Common myeloid progenitor, CD34-positive (primary cell): Measurements from ENCODE around the gene GNG11.

Source experiments
- CTCF ChIA-PET: fragments of 350-600 bp; sonication (Branson Sonifier 250); formaldehyde crosslinking; loops from one replicate; lab custom pipeline; 2021; ENCODE audit warnings: antibody characterized with exemption; lab: Charles Lee
- POLR2A ChIA-PET: fragments of 350-600 bp; sonication (Branson Sonifier 250); formaldehyde crosslinking; loops from one replicate; lab custom pipeline; 2021; ENCODE audit warnings: antibody characterized with exemption; lab: Charles Lee
- DNase-seq, 3 donors: peaks; one replicate each; pipeline versions ENCODE4 v3.0.0 to v3.0.0-alpha.2; 2013
- H3K27ac ChIP-seq, 2 experiments: 1 replicate in 1 of 2; 2 replicates in 1 of 2; pipeline ENCODE4 v1.7.0; 2013; ENCODE audit warnings: inconsistent platforms in 2 of 2, low read length in 2 of 2, mild to moderate bottlenecking in 2 of 2, low read depth in 1 of 2, moderate library complexity in 1 of 2; ENCODE audit not compliant: severe bottlenecking in 2 of 2, insufficient read depth in 1 of 2, poor library complexity in 1 of 2
- H3K27me3 ChIP-seq, 5 experiments: replicated peaks in 2 of 5; 1 replicate in 3 of 5; 2 replicates in 2 of 5; pipeline versions ENCODE4 v1.6.1 to v1.7.0; 2013; ENCODE audit warnings: low read length in 4 of 5, mild to moderate bottlenecking in 2 of 5, moderate library complexity in 2 of 5, inconsistent platforms in 1 of 5; ENCODE audit not compliant: insufficient read depth in 5 of 5, control insufficient read depth in 4 of 5
- H3K36me3 ChIP-seq, 4 experiments: 1 replicate in 2 of 4; 2 replicates in 2 of 4; pipeline versions ENCODE4 v1.6.1 to v1.7.0; 2013; ENCODE audit warnings: low read length in 3 of 4, control low read depth in 1 of 4, mild to moderate bottlenecking in 1 of 4; ENCODE audit not compliant: control insufficient read depth in 4 of 4, insufficient read depth in 4 of 4
- H3K4me1 ChIP-seq, 4 experiments: 1 replicate in 3 of 4; 2 replicates in 1 of 4; pipeline versions ENCODE4 v1.6.1 to v1.7.1; 2013; ENCODE audit warnings: low read length in 3 of 4, mild to moderate bottlenecking in 3 of 4, control low read depth in 1 of 4, inconsistent platforms in 1 of 4, moderate library complexity in 1 of 4; ENCODE audit not compliant: control insufficient read depth in 4 of 4, insufficient read depth in 4 of 4; ENCODE audit errors: control extremely low read depth in 1 of 4
- H3K4me3 ChIP-seq, 7 experiments: 1 replicate in 4 of 7; 2 replicates in 3 of 7; pipeline versions ENCODE4 v1.5.1 to v1.7.0; 2013; ENCODE audit warnings: mild to moderate bottlenecking in 7 of 7, low read length in 6 of 7, moderate library complexity in 6 of 7, inconsistent platforms in 2 of 7, low read depth in 2 of 7, control low read depth in 1 of 7; ENCODE audit not compliant: insufficient read depth in 4 of 7, control insufficient read depth in 1 of 7; ENCODE audit errors: extremely low read depth in 1 of 7
- H3K9me3 ChIP-seq, 5 experiments: 1 replicate in 4 of 5; 2 replicates in 1 of 5; pipeline versions ENCODE4 v1.6.1 to v1.7.1; 2013; ENCODE audit warnings: low read length in 4 of 5, mild to moderate bottlenecking in 2 of 5, inconsistent platforms in 1 of 5, low read depth in 1 of 5, moderate library complexity in 1 of 5; ENCODE audit not compliant: control insufficient read depth in 4 of 5, insufficient read depth in 2 of 5; ENCODE audit errors: control extremely low read depth in 1 of 5
- WGBS: methylation state at CpG from one replicate; pipeline ENCODE4 v1.1.5; 2013; ENCODE audit not compliant: insufficient coverage; 5-methylcytosine and 5-hydroxymethylcytosine counted together

The GNG11 gene

DNA sequence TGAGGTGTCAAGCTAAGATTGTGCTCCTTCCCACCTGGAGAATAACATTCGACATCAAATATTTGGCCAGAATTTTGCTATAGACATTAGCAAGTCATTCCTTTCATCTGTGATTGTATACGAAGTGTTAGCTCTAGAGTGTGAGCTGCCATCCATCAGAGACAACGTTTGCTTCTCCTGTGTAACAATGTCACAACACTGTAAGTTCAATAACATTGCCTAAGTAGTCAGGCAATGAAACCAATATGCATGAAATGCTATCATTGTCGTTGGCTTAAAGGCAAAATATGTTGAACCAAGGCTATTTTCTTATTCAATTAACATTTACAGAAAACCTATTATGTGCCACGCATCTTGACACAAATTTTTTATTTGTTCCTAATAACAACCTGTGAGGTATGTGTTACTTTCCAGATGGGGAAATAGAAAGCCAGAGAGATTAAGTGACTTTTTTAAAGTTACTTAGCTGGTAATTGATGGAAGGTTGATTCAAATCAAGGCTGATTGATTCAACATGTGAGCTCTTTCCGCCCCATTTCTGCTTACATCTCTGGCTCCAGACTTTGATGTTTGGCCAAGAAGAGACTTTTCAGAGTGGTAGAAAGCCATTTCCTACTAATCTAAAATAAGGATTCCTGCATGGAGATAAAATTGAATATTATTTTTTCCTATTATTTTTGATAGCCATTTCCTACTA, 50.6 kb downstream of the GNG11 start:
- Histone ChIP-seq H3K36me3 (no peaks in the 10 kb centered on the region), H3K4me1 (peaks cover 0 to 6% (median 1%) of the 10 kb centered on the region in 4 experiments), H3K4me3 (no peak overlapping the region), H3K27ac (no peak overlapping the region), H3K9me3 (no peaks in the 10 kb centered on the region), H3K27me3 (no peaks in the 10 kb centered on the region)
- ChIA-PET CTCF (interaction anchor here (0.6 to 0.9 kb wide), 3 partner anchors 11 to 391 kb away, joined by 3 read pairs; no protein-coding TSS in a partner anchor), POLR2A (no interaction called here)
- DNase-seq: no peak
- 90% methylated on average over 2 of the region's 6 CpGs for WGBS

DNA sequence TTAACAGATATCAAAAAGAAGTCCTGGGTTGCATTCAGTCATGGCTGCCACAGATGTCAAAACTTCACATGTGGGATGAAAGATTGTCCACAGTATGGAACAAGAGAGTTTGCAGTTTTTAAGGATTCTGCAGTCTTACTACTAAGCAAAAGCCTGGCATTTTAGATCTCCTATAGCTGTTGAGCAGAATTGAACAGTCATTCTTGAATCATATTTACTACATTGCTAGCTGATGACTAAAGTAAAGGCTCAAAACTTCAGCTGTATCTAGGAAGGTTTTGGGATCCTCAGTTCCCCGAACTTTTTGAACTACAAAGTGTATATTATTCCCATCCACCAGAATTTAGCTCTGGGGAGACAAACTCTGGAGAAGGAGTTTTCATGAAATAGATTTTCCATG, 51.6 kb downstream of the GNG11 start:
- Histone ChIP-seq H3K36me3 (no peaks in the 10 kb centered on the region), H3K4me3 (no peak overlapping the region), H3K4me1 (peaks cover 0 to 8% (median 3%) of the 10 kb centered on the region in 4 experiments), H3K27me3 (no peaks in the 10 kb centered on the region), H3K9me3 (no peaks in the 10 kb centered on the region), H3K27ac (no peak overlapping the region)
- POLR2A ChIA-PET: no interaction called here
- no CpG with 5 or more reads among the region's 1 CpG for WGBS
- CTCF ChIA-PET: interaction anchor here (0.9 kb wide), 1 partner anchor 12 kb away, joined by 3 read pairs; no protein-coding TSS in a partner anchor
- no peak for DNase-seq

DNA sequence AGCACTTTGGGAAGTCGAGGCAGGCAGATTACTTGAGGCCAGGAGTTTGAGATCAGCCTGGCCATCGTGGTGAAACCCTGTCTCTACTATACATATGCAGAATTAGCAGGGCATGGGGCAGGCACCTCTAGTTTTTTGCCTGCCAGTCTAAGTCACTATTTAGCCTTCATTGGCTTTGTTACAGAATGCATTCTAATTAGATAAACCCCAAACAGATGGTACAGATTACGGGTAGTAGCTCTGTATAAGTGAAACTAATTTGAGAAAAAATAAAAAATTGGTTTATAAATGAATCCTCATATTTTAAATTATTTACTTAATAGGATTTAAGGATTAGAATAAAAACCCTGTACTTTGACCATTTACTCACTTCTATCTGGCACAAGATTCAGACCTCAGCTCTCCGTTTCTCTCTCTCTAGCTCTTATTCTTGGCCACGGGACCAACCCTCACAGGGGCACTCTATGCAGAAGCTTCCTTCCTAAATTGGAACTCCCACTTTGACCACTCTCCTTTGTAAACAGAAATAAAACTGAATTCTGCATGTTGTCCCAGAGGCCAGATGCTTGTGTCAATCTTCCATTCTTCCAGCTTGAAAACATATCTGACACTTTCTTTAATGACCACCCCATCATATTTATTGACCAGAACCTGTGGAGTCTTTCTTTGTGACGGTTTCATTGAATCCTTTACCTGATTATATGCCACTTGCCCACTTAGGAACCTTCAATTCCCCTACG, 55.8 kb downstream of the GNG11 start:
- peak in 2 of 3 donors; percentile 53 to 70 for DNase-seq
- Histone ChIP-seq H3K9me3 (no peaks in the 10 kb centered on the region), H3K4me1 (peaks cover 0 to 8% (median 3%) of the 10 kb centered on the region in 4 experiments), H3K27me3 (no peaks in the 10 kb centered on the region), H3K4me3 (peak overlapping the region in 3 of 7 experiments; percentile 1 to 48 (median 45)), H3K36me3 (no peaks in the 10 kb centered on the region), H3K27ac (no peak overlapping the region)
- CTCF ChIA-PET: interaction anchor here (1.4 kb wide), 1 partner anchor 10 kb away, joined by 3 read pairs; no protein-coding TSS in a partner anchor
- POLR2A ChIA-PET: no interaction called here
- WGBS: 68% methylated on average over 6 of the region's 7 CpGs
